ENCODE measurements around the gene RNF7.
"Not testable (repeated sequence)": the region's sequence is repeated elsewhere in the genome, so short reads cannot be mapped to it uniquely, and the experiment has no call there.

RNF7 gene

GRCh38 chr3:141735770-141736465 lies 2.2 kb upstream of the RNF7 start:
- no peak for DNase-seq (ENCODE audit: low read depth in 2 of 2)

- DNase-seq (ENCODE audit: low read depth in 2 of 2), result no peak
Observed at GRCh38 chr3:141737093-141737492, 1.0 kb upstream of the RNF7 start.

- no peak for DNase-seq (ENCODE audit: low read depth in 2 of 2)
Observed at GRCh38 chr3:141737678-141738021, 448 bp upstream of the RNF7 start.

GRCh38 chr3:141738891-141739363 lies 829 bp downstream of the RNF7 start:
- no peak for DNase-seq (ENCODE audit: low read depth in 2 of 2)

GRCh38 chr3:141739731-141740130 lies 1.6 kb downstream of the RNF7 start:
- DNase-seq (ENCODE audit: low read depth in 2 of 2), result no peak

- no peak for DNase-seq (ENCODE audit: low read depth in 2 of 2)
Observed at GRCh38 chr3:141740349-141740748, 2.3 kb downstream of the RNF7 start.

- DNase-seq (ENCODE audit: low read depth in 2 of 2), result no peak
Observed at GRCh38 chr3:141743305-141743704, 5.2 kb downstream of the RNF7 start.

DNA sequence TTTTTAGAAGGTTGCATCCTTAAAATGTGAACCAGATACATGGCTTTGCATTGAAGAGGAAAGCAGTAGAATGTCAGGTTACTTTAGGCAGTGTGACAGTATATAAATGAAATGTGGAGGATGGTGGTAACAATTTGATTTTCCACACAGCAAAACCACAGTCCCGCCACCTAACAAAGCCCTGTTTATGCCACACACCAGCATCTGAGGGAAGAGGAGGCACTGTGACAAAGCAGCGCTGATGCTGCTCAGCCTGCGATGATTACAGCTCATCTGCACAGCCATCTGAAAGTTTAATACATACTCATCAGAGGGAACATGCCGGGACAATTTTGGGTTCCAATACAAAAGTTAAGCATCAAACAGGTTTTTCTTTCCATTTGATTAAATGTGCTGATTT lies 8.9 kb downstream of the RNF7 start:
- DNase-seq (ENCODE audit: low read depth in 2 of 2), result no peak

DNA sequence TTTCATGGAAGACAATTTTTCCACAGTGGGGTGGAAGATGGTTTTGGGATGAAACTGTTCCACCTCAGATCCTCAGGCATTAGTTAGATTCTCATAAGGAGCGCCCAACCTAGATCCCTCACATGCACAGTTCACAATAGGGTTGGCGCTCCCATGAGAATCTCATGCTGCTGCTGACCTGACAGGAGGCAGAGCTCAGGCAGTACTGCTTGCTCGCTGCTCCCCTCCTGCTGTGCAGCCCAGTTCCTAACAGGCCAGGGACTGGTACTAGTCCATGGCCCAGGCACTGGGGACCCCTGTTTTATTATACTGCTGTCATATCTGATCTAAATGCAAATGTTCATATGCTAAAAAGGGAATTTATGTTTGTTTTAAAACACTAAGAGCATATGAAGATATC lies 15.3 kb downstream of the RNF7 start:
- no peak for DNase-seq (ENCODE audit: low read depth in 2 of 2)

DNA sequence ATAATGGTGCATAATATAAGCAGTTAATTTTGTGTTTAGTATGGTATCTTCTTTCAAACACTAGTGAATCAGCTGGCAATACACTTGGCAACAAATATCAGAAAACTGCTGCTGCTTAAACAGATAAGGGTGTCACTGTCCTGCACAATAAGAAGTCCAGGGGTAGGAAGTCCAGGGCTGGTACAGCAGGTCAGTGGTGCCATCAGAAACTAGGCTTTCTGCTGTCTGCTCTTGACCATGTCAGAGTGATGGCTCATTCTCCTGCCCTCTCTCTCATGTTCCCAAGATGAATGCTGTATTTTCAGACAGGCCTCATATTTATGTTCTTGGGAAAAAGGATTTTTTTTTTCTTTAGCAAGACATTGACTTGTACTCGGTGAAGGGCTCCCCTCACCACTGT lies 15.9 kb downstream of the RNF7 start:
- no peak for DNase-seq (ENCODE audit: low read depth in 2 of 2)

DNA sequence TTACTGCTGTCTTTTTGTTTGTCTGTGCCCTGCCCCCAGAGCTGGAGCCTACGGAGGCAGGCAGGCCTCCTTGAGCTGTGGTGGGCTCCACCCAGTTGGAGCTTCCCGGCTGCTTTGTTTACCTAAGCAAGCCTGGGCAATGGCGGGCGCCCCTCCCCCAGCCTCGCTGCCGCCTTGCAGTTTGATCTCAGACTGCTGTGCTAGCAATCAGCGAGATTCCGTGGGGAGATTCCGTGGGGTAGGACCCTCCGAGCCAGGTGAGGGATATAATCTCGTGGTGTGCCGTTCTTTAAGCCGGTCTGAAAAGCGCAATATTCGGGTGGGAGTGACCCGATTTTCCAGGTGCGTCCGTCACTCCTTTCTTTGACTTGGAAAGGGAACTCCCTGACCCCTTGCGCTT lies 24.5 kb downstream of the RNF7 start:
- DNase-seq (ENCODE audit: low read depth in 2 of 2), result not testable (repeated sequence)

GRCh38 chr3:141763088-141763750 lies 25.1 kb downstream of the RNF7 start, which contains the start of gene GRK7:
GRK7 (plus strand) TSS chr3:141763408; CDS start chr3:141778285, 14,877 bp downstream.
- DNase-seq (ENCODE audit: low read depth in 2 of 2), result no peak

GRCh38 chr3:141764045-141764444 lies 25.9 kb downstream of the RNF7 start:
- no peak for DNase-seq (ENCODE audit: low read depth in 2 of 2)

DNA sequence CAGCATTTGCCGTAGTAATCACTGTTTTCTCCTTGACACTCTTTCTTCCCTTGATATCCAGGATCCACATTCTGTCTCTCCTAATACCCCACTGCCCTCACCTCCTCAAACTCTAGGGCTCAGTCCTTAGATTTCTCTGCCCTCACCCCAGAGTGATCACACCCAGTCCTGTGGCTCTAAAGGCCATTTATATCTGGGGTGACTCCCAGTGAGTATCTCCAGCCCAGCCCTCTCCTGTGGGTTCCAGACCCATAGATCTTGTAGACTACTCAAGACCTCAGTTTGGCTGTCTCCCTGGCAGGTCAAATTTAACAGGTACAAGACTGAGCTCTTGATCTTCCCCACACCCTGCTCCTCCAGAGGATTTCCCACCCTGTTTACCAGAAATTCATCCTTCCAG lies 26.4 kb downstream of the RNF7 start:
- DNase-seq (ENCODE audit: low read depth in 2 of 2), result no peak

DNA sequence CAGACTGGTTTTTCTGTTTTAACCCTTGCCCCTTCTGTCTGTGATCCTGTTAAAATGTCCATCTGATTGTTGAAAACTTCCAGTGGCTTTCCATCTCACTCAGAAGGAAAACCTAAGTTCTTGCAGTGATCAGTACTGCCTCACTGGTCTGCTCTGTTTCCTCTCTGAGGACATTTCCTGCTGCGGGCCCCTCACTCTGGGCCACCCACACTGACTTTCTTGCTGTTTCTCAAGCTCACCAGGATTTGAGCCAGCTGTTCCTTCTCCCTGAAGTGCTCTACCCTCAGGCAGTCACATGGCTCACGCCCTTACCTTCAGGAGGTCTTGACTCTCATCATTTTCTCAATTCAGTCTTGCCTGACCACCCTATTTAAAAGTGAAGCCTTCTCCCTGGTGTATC lies 26.9 kb downstream of the RNF7 start:
- no peak for DNase-seq (ENCODE audit: low read depth in 2 of 2)

DNA sequence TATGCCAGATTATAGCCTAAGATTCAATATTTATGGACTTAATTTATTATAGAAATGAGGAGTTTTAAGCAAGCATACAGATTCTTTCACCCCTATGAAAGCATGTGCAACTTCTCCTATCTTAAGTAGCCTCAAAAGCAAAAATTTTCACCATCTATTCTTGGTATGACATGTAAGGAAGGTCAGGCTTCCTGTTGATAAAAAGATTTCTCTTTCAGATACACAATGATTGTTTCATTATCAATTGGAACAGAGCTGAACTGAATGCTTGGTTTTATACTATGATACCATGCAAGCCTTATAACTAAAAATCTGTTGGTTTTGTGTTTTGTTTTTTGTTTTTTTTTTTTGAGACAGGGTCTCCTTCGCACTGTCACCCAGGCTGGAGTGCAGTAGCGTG lies 29.0 kb downstream of the RNF7 start:
- DNase-seq (ENCODE audit: low read depth in 2 of 2), result no peak

- no peak for DNase-seq (ENCODE audit: low read depth in 2 of 2)
Observed at GRCh38 chr3:141769221-141769894, 31.3 kb downstream of the RNF7 start.

- DNase-seq (ENCODE audit: low read depth in 2 of 2), result no peak
Observed at GRCh38 chr3:141773676-141774075, 35.6 kb downstream of the RNF7 start.

DNA sequence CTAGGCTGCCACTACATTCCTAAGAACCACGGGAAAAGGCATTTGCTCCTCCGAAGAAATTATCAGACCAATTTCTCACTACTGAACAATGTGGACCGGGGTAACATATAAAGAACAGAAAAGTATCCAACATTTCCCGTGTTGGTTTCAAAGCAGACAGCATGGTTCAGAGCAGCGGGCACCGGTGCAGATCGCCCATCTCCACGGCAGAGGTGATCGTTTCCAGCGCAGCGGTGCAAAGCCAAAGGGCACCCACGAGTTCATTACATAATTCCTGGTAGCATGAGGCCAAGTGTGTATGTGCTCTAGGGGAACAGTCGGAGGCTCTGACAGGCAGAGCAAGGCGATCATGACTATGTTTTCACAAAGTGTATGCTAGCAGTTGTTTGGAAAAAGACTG lies 38.3 kb downstream of the RNF7 start:
- DNase-seq (ENCODE audit: low read depth in 2 of 2), result no peak

- no peak for DNase-seq (ENCODE audit: low read depth in 2 of 2)
Observed at GRCh38 chr3:141776885-141777284, 38.8 kb downstream of the RNF7 start.

- DNase-seq (ENCODE audit: low read depth in 2 of 2), result no peak
Observed at GRCh38 chr3:141777957-141778813, 40.1 kb downstream of the RNF7 start.

DNA sequence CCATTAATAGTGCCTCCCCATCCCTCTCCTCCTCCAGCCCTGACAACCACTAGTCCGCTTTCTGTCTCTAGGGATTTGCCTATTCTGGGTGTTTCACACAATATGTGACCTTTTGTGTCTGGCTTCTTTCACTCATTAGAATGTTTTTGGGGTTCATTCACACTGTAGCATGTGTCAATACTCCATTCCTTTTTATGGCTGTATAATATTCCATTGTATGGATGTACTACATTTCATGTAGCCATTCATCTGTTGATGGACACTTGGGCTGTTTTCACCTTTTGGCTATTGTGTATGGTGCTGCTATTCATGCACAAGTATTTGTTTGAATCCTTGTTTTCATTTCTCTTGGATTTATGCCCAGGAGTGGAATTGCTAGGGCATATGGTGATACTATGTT lies 41.6 kb downstream of the RNF7 start:
- DNase-seq (ENCODE audit: low read depth in 2 of 2), result no peak
